ENCODE results near the gene PTPN1.
A peak's percentile ranks its signal among the peaks of the same experiment; 100 is the strongest.
"Not testable (repeated sequence)": the region's sequence is repeated elsewhere in the genome, so short reads cannot be mapped to it uniquely, and the experiment has no call there.

PTPN1 gene

DNA sequence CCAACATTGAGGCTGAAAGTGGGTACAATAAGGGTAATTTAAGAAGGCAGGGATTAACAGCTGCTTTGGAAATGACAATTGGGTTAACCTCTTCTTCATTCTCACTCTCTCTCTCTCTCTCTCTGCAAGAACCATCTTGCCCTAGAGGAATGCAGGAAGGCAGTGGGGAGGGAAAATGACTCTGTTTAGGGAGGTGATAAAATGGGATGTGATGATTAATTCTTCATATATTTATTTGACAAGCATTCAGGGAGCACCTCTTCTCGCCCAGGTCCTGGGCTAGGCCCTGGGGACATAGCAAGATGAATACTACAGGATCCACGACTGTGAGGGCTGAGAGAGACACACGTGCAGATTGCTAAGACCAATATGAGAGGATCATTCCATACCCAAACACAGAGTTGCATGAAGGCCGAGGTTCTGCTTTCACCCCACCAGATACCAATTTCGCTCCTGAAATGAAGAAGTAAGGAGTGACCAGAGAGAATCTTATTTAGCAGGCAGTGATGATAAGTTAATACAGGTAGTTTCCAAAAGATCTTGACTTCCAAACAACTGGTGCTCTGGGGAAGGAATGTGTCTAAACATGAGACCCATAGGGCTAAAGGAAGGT, 13.3 kb upstream of the PTPN1 start:
- DNase-seq (ENCODE audit: insufficient read length, low spot score), result no peak
- TF ChIP-seq POLR2AphosphoS5 (IDR thresholded peaks at IDR 0.05; ENCODE audit: low read depth, low read length) (no peak), SPI1 (IDR thresholded peaks at IDR 0.05; ENCODE audit: low read depth, low read length) (no peak), POLR2A (IDR thresholded peaks at IDR 0.05; ENCODE audit: low read depth, low read length) (no peak), POU2F2 (IDR thresholded peaks at IDR 0.05; ENCODE audit: low read depth, low read length) (no peak), PAX5 (IDR thresholded peaks at IDR 0.05; ENCODE audit: insufficient read depth, low read length, severe bottlenecking) (no peak), TAF1 (IDR thresholded peaks at IDR 0.05; ENCODE audit: low read depth, low read length) (no peak)
- no peak for FAIRE-seq

DNA sequence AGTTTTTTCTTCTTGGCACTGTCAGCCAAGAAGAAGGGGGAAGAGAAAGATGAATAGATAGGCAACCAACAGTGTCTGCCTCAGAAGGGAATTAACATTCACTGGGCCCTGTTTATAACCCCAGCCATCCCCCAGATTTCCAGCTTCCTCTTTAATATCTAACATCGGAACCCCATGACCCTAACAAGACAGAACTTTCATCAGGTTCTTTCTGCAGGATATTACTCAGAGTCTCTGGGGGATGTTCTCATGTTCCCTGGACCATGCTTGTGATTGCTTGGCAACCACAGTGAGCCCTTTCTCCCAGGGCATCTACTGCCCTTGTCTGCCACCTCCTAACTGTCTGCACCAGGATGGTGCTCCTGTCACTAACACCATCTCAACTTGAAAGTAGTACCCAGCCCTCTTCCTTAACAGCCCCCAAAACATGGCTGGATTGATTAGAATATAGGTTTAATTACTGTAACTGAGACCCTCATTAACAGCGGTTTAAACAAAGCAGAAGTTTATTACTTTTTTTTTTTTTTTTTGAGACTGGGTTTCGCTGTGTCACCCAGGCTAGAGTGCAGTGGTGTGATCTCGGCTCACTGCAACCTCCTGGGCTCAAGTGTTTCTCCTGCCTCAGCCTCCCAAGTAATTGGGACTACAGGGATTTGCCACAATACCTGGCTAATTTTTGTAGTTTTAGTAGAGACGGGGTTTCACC, 12.0 kb upstream of the PTPN1 start:
- DNase-seq (ENCODE audit: insufficient read length, low spot score), result no peak
- TF ChIP-seq SPI1 (IDR thresholded peaks at IDR 0.05; ENCODE audit: low read depth, low read length), result no peak
- TF ChIP-seq POLR2A (IDR thresholded peaks at IDR 0.05; ENCODE audit: low read depth, low read length), result no peak
- TF ChIP-seq POLR2AphosphoS5 (IDR thresholded peaks at IDR 0.05; ENCODE audit: low read depth, low read length), result no peak
- FAIRE-seq, result no peak

DNA sequence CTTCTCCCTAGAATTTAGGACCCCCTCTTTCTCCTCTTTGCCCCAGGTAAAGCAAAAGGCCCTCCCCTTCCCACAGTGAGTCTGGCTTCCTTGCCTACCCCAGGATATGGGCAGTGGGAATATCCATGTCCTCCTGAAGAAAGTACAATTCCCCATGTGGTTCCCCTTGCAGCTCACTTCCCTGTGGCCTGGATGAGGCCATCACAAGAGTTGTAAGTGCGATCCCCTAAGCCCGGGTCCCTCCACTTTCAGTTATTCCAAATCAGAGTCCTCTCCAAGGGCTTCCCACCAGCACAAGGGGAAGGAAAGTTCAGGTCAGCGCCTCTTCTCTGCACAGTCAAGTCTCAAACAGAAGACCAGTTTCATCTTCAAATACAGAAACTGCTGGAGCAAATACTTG, 10.2 kb upstream of the PTPN1 start:
- no peak for FAIRE-seq
- DNase-seq (ENCODE audit: insufficient read length, low spot score), result no peak
- TF ChIP-seq POLR2A (IDR thresholded peaks at IDR 0.05; ENCODE audit: low read depth, low read length) (no peak), TAF1 (IDR thresholded peaks at IDR 0.05; ENCODE audit: low read depth, low read length) (no peak), POLR2AphosphoS5 (IDR thresholded peaks at IDR 0.05; ENCODE audit: low read depth, low read length) (no peak), POU2F2 (IDR thresholded peaks at IDR 0.05; ENCODE audit: low read depth, low read length) (no peak), PAX5 (IDR thresholded peaks at IDR 0.05; ENCODE audit: insufficient read depth, low read length, severe bottlenecking) (no peak), SPI1 (IDR thresholded peaks at IDR 0.05; ENCODE audit: low read depth, low read length) (no peak)

DNA sequence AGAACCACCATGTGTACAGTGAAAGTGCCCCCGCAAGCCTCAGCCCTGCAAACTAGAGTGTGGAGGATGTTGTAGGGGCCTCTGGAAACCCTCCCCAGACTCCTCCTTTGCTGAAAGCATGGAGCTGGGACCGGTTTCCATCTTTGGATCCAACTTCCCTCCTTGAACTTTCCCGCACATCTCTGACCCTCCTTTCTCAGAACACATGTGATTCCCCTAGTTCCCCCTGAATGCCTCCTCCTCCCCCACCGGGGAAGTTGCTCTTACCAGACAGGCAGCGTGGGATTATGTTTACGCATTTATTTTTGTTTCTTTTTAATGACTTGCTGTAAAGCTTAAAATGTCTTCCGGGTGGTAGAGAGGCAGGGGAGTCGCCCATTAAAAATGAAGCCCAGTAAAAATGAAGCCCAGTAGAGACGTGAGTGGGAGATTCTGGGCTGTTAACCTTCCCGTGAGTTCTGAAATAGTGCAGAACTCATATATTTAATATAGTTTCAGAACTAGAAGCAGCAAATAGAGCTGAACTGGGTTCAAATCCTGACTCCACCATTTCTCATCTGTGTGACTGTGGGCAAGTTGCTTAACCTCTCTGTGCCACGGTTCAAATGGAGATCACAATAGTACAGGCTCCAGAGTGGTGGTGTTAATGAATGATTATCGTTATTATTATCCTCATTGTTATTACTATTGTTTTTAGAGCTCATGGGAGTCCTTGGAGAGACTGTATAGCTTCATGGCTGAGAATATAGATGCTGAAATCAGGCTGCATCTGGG, 8.0 kb upstream of the PTPN1 start:
- DNase-seq (ENCODE audit: insufficient read length, low spot score) (no peak), FAIRE-seq (no peak)
- TF ChIP-seq POLR2A (IDR thresholded peaks at IDR 0.05; ENCODE audit: low read depth, low read length), result no peak
- no peak for TF ChIP-seq TAF1 (IDR thresholded peaks at IDR 0.05; ENCODE audit: low read depth, low read length)
- no peak for TF ChIP-seq SPI1 (IDR thresholded peaks at IDR 0.05; ENCODE audit: low read depth, low read length)
- no peak for TF ChIP-seq POU2F2 (IDR thresholded peaks at IDR 0.05; ENCODE audit: low read depth, low read length)

DNA sequence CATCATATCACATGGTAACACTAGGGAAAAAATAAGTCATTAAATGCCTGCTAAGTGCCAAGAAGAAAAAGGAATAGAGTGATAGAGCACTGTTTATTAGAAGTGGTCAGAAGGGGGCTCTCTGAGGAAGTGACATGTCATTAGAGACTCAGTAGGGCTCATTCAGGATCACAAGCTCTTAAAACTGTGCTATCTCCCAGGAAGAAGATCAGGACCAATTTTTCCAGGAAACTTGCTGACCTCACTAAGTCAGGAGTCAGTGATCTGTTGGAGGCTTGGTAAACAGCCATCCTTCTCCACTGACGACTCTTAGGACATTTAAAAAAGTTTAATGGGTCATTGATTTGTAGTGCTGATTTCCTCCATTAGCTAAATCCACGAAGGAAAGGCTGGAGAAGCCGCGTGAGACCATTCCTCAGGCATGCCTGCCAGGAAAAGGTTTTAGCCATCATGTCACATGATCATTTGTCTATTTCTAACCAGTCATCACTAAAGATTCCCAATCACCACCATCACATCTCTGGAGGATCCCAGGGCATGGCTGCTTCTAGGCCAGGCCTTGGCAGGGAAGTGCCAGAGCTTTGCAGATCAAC, 5.9 kb upstream of the PTPN1 start:
- DNase-seq (ENCODE audit: insufficient read length, low spot score) (no peak), FAIRE-seq (no peak)
- no peak for TF ChIP-seq TAF1 (IDR thresholded peaks at IDR 0.05; ENCODE audit: low read depth, low read length)
- no peak for TF ChIP-seq POLR2AphosphoS5 (IDR thresholded peaks at IDR 0.05; ENCODE audit: low read depth, low read length)
- TF ChIP-seq SPI1 (IDR thresholded peaks at IDR 0.05; ENCODE audit: low read depth, low read length), result peak; percentile 31; the same call in 1 of the 2 replicates
- TF ChIP-seq POLR2A (IDR thresholded peaks at IDR 0.05; ENCODE audit: low read depth, low read length), result no peak
- TF ChIP-seq PAX5 (IDR thresholded peaks at IDR 0.05; ENCODE audit: insufficient read depth, low read length, severe bottlenecking), result no peak
- TF ChIP-seq POU2F2 (IDR thresholded peaks at IDR 0.05; ENCODE audit: low read depth, low read length), result no peak

DNA sequence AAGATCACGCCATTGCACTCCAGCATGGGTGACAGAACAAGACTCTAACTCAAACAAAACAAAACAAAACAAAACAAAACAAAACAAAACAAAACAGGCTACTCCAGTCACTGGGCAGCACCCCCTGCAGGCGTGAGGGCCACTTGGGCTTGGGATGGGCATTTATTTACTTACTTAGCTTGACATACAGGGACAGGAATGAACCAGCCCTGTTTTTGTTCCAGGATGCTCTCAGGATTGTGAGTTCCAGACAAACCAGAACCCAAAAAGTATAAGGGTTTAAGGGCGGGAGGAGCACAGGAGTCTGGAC, 4.0 kb upstream of the PTPN1 start:
- TF ChIP-seq POLR2A (IDR thresholded peaks at IDR 0.05; ENCODE audit: low read depth, low read length) (no peak), PAX5 (IDR thresholded peaks at IDR 0.05; ENCODE audit: insufficient read depth, low read length, severe bottlenecking) (no peak), POLR2AphosphoS5 (IDR thresholded peaks at IDR 0.05; ENCODE audit: low read depth, low read length) (no peak), TAF1 (IDR thresholded peaks at IDR 0.05; ENCODE audit: low read depth, low read length) (no peak), SPI1 (IDR thresholded peaks at IDR 0.05; ENCODE audit: low read depth, low read length) (no peak), POU2F2 (IDR thresholded peaks at IDR 0.05; ENCODE audit: low read depth, low read length) (no peak)
- DNase-seq (ENCODE audit: insufficient read length, low spot score), result no peak
- no peak for FAIRE-seq

DNA sequence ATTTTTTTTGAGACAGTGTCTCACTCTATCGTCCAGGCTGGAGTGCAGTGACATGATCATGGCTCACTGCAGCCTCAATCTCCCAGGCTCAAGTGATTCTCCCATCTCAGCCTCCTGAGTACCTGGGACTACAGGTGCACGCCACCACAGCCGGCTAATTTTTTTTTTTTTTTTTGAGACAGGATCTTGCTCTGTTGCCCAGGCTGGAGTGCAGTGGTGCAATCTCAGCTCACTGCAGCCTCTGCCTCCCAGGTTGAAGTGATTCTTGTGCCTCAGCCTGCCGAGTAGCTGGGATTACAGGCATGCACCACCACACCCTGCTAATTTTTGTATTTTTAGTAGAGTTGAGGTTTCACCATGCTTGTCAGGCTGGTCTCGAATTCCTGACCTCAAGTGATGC, 2.4 kb upstream of the PTPN1 start:
- not testable (repeated sequence) for FAIRE-seq; DNase-seq (ENCODE audit: insufficient read length, low spot score)

DNA sequence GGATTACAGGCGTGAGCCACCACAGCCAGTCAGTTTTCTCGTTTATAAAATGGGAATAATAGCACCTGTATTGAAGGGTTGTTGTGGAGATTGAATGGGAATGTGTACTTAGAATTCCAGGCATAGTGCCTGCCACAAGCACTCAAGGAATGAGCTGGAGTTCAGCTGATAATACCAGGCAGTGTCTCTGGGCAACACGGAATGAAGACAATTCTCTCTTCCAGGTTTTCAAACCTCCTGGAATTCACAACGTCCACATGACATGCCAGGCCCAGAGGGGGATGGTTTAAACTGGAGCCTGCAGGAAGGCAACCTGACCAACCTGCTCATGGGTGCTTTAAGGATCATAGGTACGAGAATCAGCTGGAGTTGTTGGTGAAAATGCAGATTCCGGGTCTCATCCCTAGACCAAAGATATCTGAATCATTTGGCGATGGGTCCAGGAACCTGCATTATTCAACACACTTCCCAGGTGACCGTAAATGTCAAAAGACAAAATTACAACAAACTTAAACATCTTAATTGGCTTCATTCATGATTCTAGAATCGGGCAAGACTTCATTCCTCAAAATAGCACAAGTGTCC, 1.9 kb upstream of the PTPN1 start:
- TF ChIP-seq TAF1 (IDR thresholded peaks at IDR 0.05; ENCODE audit: low read depth, low read length), result no peak
- TF ChIP-seq POU2F2 (IDR thresholded peaks at IDR 0.05; ENCODE audit: low read depth, low read length), result no peak
- no peak for TF ChIP-seq PAX5 (IDR thresholded peaks at IDR 0.05; ENCODE audit: insufficient read depth, low read length, severe bottlenecking)
- TF ChIP-seq SPI1 (IDR thresholded peaks at IDR 0.05; ENCODE audit: low read depth, low read length), result no peak
- TF ChIP-seq POLR2A (IDR thresholded peaks at IDR 0.05; ENCODE audit: low read depth, low read length), result no peak
- TF ChIP-seq POLR2AphosphoS5 (IDR thresholded peaks at IDR 0.05; ENCODE audit: low read depth, low read length), result no peak
- no peak for DNase-seq (ENCODE audit: insufficient read length, low spot score)
- FAIRE-seq, result no peak

DNA sequence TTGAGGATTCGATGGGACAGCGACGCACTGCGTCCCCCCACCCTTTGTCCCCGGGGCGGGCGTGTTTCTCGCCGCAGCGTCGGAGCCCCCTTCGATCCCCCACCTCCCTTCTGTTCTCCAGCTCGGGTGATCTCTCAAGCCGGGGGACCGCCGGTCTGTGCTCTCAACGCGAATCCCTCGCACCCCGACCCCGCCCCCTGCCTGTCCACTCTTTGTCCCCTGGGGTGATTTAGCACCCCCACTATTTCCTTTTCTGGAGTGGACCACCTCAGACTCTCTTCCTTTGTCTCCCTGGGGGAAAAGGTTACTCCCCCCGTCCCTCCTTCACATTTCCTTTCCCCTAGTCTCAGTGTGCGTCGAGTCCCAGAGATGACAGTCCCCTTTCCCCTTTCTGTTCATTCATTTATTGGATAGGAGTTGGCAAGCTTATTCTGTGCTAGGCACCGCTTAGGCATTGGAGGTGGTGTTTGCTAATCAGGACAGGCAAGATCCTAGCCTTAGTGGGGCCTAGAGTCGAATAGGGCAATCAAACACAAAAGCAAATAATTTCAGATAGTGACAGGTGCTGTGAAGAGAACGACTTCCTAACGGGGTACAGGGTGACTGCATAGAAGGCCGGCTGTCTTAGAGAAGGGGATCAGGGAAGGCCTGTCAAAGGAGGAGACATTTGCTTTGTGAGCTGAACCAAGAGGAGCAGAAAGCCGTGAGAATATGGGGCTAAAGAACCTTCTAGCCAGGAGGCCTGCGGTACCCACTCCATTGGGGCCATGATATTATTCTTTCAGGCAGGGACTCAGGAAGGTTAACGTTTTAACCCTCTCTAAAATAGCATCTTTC, 741 bp downstream of the PTPN1 start:
- DNase-seq (ENCODE audit: insufficient read length, low spot score), result no peak
- no peak for TF ChIP-seq POLR2AphosphoS5 (IDR thresholded peaks at IDR 0.05; ENCODE audit: low read depth, low read length)
- no peak for TF ChIP-seq TAF1 (IDR thresholded peaks at IDR 0.05; ENCODE audit: low read depth, low read length)
- no peak for FAIRE-seq
